Fibroblast of skin of right quadriceps (primary cell): ENCODE data around the gene IQSEC1.

Experiments
- DNase-seq: peaks from one replicate; pipeline ENCODE4 v3.0.0-alpha.2; 2013

IQSEC1 gene

GRCh38 chr3:12980596-12981290, 92.5 kb downstream of the IQSEC1 start:
- DNase-seq, result no peak

- DNase-seq, result no peak
These were observed 93.2 kb downstream of the IQSEC1 start for GRCh38 chr3:12979947-12980487.

GRCh38 chr3:12979151-12979946, 93.9 kb downstream of the IQSEC1 start:
- no peak for DNase-seq

DNA sequence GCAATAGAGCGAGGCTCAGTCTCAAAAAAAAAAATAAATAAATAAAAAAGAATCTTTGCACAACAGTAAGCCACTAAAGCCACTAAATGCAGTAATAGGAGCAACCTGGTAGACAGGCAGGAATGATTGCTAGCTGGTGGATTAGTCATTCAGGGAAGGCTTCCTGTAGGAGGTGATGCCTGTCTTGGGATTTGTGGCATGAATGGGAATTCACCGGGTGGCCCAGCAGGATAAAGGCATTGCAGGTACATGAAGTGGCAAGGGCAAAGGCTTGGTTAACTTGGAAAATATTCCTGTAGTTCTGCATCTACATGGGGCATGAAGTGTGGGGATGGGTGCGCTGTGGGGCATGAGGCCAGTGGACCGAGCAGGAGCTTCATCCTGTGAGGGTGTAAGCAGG, 94.5 kb downstream of the IQSEC1 start:
- DNase-seq, result no peak

GRCh38 chr3:12977117-12977808, 96.0 kb downstream of the IQSEC1 start:
- DNase-seq, result no peak

DNA sequence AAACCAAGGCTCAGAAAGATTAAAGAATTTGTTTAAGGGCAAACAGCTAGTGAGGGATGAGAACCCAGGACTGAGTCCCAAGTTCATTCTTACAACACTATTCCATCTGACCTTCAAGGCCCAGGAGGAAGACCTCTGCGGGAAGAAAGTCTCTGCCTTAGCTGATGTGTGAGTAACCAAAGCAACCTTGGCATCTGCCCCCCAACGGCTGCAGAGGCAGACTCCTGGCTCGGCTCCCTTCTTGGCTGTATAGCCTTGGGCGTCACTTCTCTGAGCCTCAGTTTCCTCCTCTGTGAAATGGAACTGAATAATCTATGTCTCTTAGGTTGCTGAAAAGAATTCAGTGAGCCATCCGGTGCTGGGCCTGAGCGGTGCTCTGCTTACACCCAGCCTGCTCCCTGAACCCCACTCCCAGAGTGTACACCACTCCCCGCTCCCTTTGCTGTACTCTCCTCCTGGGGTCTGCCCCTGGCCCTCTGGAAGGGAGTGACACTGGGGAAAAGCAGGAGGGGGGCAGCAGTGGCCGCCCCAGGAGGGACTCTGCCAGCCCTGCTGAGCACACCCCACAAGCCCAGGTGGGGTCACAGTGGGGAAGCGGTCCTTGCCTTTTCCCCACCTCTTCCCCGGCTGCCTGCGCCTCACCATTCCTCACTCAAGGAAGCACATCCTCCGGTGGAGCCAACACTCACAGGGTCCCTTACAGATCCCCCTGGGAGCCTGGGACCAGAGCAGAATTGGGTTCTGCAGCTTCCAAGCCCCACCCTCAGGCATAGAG, 97.3 kb downstream of the IQSEC1 start:
- DNase-seq, result no peak

GRCh38 chr3:12974819-12975218, 98.4 kb downstream of the IQSEC1 start:
- no peak for DNase-seq

DNA sequence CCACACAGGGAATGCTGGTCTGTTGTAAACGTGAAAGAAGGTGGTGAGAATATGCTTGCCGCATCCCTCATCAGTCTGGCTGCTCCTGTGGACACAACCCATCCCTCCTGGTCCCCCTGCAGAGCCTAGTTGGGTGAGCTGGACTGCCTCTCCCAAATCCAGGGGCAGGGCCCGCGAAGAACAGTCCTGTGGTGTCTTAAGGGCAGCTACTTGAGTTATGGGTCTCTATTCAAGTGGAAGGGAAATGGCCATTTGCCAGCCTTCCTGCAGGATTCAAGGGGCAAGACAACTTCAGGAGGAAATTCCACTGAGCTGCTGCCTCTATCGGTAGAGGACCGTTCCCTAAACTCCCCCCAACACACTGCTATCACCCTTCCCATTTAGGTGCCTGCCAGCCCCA, 98.9 kb downstream of the IQSEC1 start:
- no peak for DNase-seq

- DNase-seq, result no peak
These were observed 99.4 kb downstream of the IQSEC1 start for GRCh38 chr3:12973827-12974226.

DNA sequence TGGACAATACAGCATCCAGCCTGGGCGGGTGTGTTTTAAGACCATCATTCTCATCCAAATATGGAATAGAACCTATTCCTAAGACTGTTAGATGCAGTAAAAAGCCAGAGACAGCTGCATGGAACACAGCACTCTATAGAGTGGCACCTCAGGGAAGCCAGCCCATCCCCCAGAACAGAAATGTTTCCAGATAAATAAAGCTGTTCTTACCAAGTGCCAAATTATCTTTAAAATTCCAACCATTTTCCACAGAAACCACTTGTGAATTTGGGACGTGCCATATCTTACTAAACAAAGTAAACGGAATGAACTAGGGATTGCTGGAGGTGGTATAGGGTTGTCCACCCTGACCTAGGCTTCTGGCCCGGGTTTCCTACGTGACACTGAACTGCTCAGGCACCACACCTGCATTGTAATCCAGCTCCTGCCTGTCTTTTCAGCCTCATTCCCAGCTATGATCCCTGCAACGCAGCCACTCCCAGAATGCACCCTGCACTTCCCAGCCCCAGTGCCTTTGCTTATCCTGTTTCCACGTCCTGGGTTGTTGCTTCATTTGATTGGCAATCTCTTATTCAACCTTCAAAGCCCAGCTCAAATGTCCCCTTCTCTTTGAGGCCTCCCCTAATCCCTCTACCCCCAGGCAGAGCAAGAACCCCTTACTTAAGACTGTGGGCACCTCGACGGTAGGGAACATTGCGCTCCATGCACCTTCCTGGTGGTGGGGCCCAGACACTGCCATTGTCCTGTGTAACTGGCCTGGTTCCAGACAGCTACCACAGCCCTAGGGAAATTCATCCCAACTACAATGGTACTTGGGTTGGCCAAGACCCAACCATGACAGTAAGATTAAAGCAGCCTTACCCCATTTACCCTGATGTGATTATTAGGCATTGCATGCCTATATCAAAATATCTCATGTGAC, 100.2 kb downstream of the IQSEC1 start:
- DNase-seq, result no peak

GRCh38 chr3:12972043-12972442, 101.2 kb downstream of the IQSEC1 start:
- no peak for DNase-seq

DNA sequence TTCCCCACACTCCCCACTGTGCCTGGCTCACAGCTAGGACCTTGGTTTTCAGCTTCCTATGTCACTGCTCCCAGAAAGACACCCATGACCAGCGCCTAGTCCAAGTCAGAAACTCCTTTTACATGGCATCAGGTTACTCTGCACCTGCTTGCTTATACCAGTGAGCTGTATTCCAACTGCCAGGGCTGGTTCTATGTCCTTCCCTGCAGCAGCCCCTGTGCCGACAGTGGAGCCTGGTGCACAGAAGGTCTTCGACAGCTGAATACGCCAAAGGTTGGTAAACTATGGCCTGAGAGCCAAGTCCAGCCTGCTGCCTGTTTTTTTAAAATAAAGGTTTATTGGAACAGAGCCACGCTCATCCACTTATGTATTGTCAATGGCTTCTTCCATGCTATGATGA, 102.5 kb downstream of the IQSEC1 start:
- DNase-seq, result no peak

GRCh38 chr3:12969486-12969885, 103.7 kb downstream of the IQSEC1 start:
- no peak for DNase-seq

DNA sequence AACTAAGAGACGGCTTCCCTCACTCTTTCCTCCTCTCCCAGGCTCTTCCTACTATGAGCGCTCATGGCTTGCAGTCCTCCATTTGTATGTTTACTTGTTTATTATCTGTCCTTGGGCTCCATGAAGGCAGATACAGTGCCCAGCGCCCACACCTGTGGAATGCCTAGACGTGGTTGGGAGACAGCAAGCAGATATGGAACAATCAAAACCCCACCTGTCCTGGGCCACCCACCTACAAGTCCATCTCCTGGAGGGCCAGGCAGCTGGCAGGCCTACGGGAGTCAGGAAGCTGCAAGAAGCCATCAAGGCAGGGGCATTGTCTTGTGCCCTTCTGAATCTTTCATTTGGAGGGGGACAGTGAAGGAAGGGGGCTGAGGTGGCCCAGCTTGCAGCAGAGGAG, 104.7 kb downstream of the IQSEC1 start:
- no peak for DNase-seq

GRCh38 chr3:12967606-12968351, 105.5 kb downstream of the IQSEC1 start:
- peak; percentile 86 for DNase-seq

DNA sequence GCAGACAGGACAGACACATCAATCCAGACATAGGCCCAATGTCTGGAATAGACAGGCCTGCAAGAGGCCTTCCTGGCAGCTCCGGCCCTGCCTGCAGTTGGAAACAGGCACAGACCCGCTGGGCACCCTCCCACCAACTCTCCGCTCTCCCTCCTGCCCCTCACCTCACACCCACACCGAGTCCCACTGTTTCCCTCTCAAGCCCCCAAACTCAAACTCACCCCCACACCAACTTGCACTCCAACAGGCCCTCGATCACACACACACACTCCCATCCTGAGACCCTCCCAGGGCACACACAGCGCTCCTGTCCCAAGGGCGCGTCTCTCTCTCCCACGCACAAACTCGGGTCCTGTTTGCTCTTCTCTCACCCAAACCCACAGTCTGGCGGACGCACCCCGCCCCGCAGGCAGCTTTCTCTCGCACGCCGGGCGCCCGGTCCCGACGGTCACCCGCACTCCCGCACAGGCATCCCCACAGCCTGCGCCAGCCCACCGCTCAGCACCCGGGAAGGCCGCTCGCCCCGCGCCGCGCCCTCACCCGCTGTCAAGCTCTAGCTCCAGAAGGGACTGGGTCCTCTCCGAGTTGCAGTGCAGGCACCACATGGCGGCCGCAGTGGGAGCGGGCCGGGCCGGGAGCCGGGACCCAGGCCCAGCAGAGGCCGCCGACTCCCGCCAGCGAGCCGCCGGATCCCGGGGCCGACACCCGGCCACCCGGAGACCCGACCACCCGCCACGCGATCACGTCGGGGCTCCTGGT, 106.2 kb downstream of the IQSEC1 start:
- peak; percentile 21 for DNase-seq

GRCh38 chr3:12965999-12966846, 107.0 kb downstream of the IQSEC1 start:
- no peak for DNase-seq

DNA sequence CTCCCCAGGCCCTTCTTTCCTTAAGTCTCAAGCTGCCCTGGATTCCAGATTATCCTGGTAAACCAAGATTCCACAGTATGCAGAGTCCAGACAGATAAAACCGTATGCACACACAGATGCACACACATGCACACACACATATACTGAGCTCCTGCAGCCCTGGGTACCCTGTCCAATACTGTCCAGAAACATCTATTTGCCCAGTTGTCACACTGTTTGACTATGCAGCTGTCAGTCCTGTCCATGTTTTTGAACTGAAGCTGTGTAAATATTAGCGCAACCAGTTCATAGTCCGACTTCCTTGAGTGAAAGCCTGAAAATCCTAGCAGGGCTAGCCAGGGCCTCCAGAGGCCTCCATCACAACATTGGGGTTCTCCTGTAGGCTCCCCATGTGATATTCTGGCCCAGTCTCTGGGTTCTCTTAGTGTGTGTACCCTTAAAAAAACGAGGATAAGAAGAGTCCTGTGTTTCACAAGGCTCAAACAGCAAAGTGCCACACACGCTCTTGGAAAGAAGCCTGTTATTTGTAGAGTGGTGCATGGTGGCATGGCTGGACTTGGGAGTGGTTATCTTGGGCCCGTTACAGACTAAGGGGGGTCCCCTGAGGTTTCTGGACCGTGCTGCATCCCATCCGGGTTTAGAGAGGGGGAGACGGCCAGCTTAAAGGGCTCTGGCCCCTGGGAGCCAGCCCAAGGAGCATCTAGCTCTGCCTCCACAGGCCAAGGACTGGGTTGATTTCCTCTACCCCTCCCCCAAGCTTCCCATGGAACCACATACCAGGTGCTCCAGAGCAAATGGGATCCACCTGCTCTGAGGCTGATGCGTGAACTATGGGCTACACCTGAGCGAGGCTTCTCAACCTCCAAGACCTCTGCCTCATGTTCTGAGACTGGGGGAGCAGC, 108.3 kb downstream of the IQSEC1 start:
- no peak for DNase-seq
